Activated T-cell treated with anti-CD3 and anti-CD28 coated beads, Interleukin-2, amount 50 U/mL, for 72 hours (primary cell): Measurements from ENCODE around the gene ROGDI. TPM values are rescaled to one million over a fixed set of nuclear protein-coding genes. Genes with fewer than 3 reads are reported as not detected.

ENCODE experiments used
- ATAC-seq, 2 donors: fragments of 150-1000 bp; cut with Tn5 transposase; replicated peaks in 1 of 2; 2 replicates each; pipeline ENCODE4 v1.10.0; 2021; ENCODE audit warnings: moderate library complexity in 2 of 2, mild to moderate bottlenecking in 1 of 2
- DNase-seq, 2 donors: peaks; one replicate each; pipeline ENCODE4 v3.0.0; 2021 to 2022; ENCODE audit warnings: mixed read lengths in 1 of 2
- H3K27ac Mint-ChIP-seq: one replicate; pipeline ENCODE4 v1.8.0; 2022; ENCODE audit warnings: mild to moderate bottlenecking, moderate library complexity, mixed read lengths
- H3K27me3 Mint-ChIP-seq: one replicate; pipeline ENCODE4 v1.8.0; 2022; ENCODE audit warnings: low read depth, mixed read lengths
- H3K36me3 Mint-ChIP-seq, 2 donors: one replicate each; pipeline ENCODE4 v1.8.0; 2022; ENCODE audit warnings: mixed read lengths in 2 of 2, mild to moderate bottlenecking in 1 of 2; ENCODE audit not compliant: insufficient read depth in 2 of 2
- H3K4me1 Mint-ChIP-seq: one replicate; pipeline ENCODE4 v1.8.0; 2022; ENCODE audit warnings: low read depth, mixed read lengths
- H3K4me3 Mint-ChIP-seq, 2 donors: one replicate each; pipeline ENCODE4 v1.8.0; 2022; ENCODE audit warnings: mild to moderate bottlenecking in 2 of 2, mixed read lengths in 2 of 2, moderate library complexity in 2 of 2
- H3K9me3 Mint-ChIP-seq, 2 donors: one replicate each; pipeline ENCODE4 v1.8.0; 2022; ENCODE audit warnings: mixed read lengths in 2 of 2
- total RNA-seq, 2 donors: library from RNA; stranded (reverse); gene quantifications; one replicate each; pipeline ENCODE4 v1.2.3, GENCODE V29; 2022

ROGDI gene
- total RNA-seq, 2 donors from 2014 or later: 3.7 to 7.4 TPM

- DNase-seq: no peak
- Mint-ChIP-seq H3K9me3 (no peaks in the 10 kb centered on the region), H3K4me1 (peaks cover 29% of the 10 kb centered on the region), H3K27ac (peak overlapping the region; percentile 88), H3K4me3 (peak overlapping the region; percentile 39 to 47), H3K27me3 (no peaks in the 10 kb centered on the region), H3K36me3 (peaks cover 0 to 2% of the 10 kb centered on the region in 2 donors)
- ATAC-seq: no peak
Measured at GRCh38 chr16:4747906-4748681, 54.3 kb downstream of the ROGDI start.

- ATAC-seq (peak in 1 of 2 donors; percentile 45), DNase-seq (no peak)
- Mint-ChIP-seq H3K27ac (no peak overlapping the region), H3K4me3 (no peak overlapping the region), H3K27me3 (no peaks in the 10 kb centered on the region), H3K4me1 (peaks cover 30% of the 10 kb centered on the region), H3K36me3 (peaks cover 0 to 1% of the 10 kb centered on the region in 2 donors), H3K9me3 (no peaks in the 10 kb centered on the region)
Measured at GRCh38 chr16:4746991-4747574, 55.4 kb downstream of the ROGDI start.

Other genes with a start within 250 kb of the ROGDI start
- gene C16orf96, start 246.3 kb downstream of the ROGDI start, total RNA-seq: under 1 TPM; 0.51 to 0.55 TPM
- 10 to 100 TPM; 17.2 to 18.4 TPM for gene UBALD1, start 187.7 kb downstream of the ROGDI start, total RNA-seq
- gene MGRN1, start 177.8 kb downstream of the ROGDI start, total RNA-seq: 100 to 1,000 TPM; 107 to 116 TPM
- gene NUDT16L1, start 109.1 kb downstream of the ROGDI start, total RNA-seq: 10 to 100 TPM; 22.8 to 28.0 TPM
- gene ANKS3, start 68.4 kb downstream of the ROGDI start, total RNA-seq: 10 to 100 TPM; 18.0 to 20.6 TPM
- under 1 TPM in 1 of 2 donors, not detected in 1; 0.48 TPM for gene DNAAF8, start 68.1 kb downstream of the ROGDI start, total RNA-seq
- 10 to 100 TPM; 14.1 TPM for gene ZNF500, start 35.5 kb downstream of the ROGDI start, total RNA-seq
- not detected for gene SEPTIN12, start 14.3 kb downstream of the ROGDI start, total RNA-seq
- gene SMIM22, start 7.3 kb downstream of the ROGDI start, total RNA-seq: not detected
- gene GLYR1, start 44.7 kb upstream of the ROGDI start, total RNA-seq: 10 to 100 TPM; 54.9 to 63.6 TPM
- 10 to 100 TPM; 32.0 to 36.0 TPM for gene UBN1, start 44.8 kb upstream of the ROGDI start, total RNA-seq
- under 1 TPM; 0.09 to 0.22 TPM for gene PPL, start 134.5 kb upstream of the ROGDI start, total RNA-seq
- gene SEC14L5, start 155.7 kb upstream of the ROGDI start, total RNA-seq: under 1 TPM in 1 of 2 donors, not detected in 1; 0.02 TPM
- gene NAGPA, start 231.3 kb upstream of the ROGDI start, total RNA-seq: 1 to 10 TPM; 7.1 to 8.4 TPM